PFSK-1 (cell line): Measurements from ENCODE around the gene DCC.

ENCODE experiments used
- FOXP2 ChIP-seq: optimal IDR thresholded peaks from 2 replicates; pipeline ENCODE3; 2011; ENCODE audit warnings: borderline replicate concordance, control low read depth, inconsistent platforms; ENCODE audit not compliant: insufficient read depth; ENCODE audit errors: extremely low read length, extremely low read depth
- POLR2AphosphoS5 ChIP-seq: IDR thresholded peaks from 2 replicates; pipeline ENCODE4 v1.6.1; 2012; ENCODE audit warnings: low read depth, mild to moderate bottlenecking, control low read depth, low read length, moderate library complexity
- SIN3A ChIP-seq: IDR thresholded peaks from 2 replicates; pipeline ENCODE4 v1.6.1; 2012; ENCODE audit warnings: mild to moderate bottlenecking, low read length, moderate library complexity, borderline replicate concordance; ENCODE audit not compliant: insufficient read depth
- TAF1 ChIP-seq: IDR thresholded peaks from 2 replicates; pipeline ENCODE4 v1.6.1; 2012; ENCODE audit warnings: low read length, control low read depth, borderline replicate concordance; ENCODE audit not compliant: insufficient read depth
- TF ChIP-seq, protein P1 (sequence below), 2 experiments: IDR thresholded peaks; 2 replicates each; pipeline versions ENCODE4 v1.6.1 to v1.8.0; 2011 to 2012; ENCODE audit warnings: low read depth in 2 of 2, low read length in 2 of 2, control low read depth in 1 of 2, inconsistent platforms in 1 of 2, mild to moderate bottlenecking in 1 of 2, moderate library complexity in 1 of 2; ENCODE audit not compliant: insufficient read depth in 1 of 2

DCC gene

DNA sequence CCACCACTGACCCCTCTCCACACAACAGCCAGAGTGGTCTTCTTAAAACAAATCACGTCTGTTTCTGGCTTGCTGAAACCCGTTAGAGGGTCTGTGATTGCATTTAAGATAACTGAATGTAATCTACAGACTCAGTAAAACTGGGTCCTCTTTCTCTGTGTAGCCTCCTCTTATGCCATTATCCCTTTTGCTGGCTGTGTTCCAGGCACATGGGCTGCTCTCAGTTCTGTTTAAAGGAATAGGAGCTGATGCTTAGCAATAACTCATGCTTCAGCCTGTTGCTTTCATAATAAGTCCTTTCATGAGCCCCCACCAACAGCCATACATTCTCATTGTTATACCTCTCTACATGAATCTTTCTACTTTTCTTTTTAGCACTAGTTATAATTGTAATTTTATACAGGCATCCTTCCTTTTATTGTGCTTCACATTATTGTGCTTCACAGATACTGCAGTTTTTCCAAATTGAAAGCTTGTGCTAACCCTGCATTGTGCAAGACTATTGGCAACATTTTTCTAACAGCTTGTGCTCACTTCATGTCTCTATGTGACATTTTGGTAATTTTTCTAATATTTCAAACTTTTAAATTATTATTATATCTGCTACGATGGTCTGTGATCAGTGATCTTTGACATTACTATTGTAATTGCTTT, 1101.9 kb downstream of the DCC start:
- no peak for TF ChIP-seq SIN3A
- TF ChIP-seq TAF1, result no peak
- no peak for TF ChIP-seq FOXP2
- TF ChIP-seq POLR2AphosphoS5, result no peak
- TF ChIP-seq, protein P1, sequence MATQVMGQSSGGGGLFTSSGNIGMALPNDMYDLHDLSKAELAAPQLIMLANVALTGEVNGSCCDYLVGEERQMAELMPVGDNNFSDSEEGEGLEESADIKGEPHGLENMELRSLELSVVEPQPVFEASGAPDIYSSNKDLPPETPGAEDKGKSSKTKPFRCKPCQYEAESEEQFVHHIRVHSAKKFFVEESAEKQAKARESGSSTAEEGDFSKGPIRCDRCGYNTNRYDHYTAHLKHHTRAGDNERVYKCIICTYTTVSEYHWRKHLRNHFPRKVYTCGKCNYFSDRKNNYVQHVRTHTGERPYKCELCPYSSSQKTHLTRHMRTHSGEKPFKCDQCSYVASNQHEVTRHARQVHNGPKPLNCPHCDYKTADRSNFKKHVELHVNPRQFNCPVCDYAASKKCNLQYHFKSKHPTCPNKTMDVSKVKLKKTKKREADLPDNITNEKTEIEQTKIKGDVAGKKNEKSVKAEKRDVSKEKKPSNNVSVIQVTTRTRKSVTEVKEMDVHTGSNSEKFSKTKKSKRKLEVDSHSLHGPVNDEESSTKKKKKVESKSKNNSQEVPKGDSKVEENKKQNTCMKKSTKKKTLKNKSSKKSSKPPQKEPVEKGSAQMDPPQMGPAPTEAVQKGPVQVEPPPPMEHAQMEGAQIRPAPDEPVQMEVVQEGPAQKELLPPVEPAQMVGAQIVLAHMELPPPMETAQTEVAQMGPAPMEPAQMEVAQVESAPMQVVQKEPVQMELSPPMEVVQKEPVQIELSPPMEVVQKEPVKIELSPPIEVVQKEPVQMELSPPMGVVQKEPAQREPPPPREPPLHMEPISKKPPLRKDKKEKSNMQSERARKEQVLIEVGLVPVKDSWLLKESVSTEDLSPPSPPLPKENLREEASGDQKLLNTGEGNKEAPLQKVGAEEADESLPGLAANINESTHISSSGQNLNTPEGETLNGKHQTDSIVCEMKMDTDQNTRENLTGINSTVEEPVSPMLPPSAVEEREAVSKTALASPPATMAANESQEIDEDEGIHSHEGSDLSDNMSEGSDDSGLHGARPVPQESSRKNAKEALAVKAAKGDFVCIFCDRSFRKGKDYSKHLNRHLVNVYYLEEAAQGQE (IDR thresholded peaks at IDR 0.05; ENCODE audit: insufficient read depth in 1 of 2, low read depth in 2 of 2, low read length in 2 of 2), result no peak

DNA sequence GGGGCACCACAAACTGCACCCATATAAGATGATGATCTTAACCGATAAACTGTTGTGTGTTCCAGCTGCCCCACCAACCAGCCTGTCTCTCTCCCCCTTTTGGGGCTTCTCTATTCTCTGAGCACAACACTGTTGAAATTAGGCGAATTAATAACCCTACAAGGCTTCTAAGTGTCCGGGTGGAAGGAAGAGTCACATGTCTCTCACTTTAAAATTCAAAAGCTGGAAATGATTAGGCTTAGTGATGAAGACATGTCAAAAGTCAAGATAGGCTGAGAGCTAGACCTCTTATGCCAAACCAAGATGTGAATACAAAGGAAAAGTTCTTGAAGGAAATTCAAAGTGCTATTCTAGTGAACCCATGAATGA, 1102.4 kb downstream of the DCC start:
- TF ChIP-seq SIN3A (no peak), FOXP2 (no peak), POLR2AphosphoS5 (no peak), TAF1 (no peak)
- TF ChIP-seq, protein P1 (IDR thresholded peaks at IDR 0.05; ENCODE audit: insufficient read depth in 1 of 2, low read depth in 2 of 2, low read length in 2 of 2), result no peak

DNA sequence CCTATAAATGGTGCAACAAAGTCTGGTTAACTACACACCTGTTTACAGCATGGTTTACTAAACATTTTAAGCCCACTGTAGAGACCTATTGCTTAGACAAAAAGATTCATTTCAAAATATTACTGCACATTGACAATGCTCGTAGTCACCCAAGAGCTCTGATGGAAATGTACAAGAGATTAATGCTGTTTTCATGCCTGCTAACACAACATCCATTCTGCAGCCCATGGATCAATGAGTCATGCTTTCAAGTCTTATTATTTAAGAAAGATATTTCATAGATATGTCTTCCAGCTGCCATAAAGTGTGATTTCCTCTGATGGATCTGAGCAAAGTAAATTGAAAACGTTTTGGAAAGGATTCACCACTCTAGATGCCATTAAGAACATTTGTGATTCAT, 1103.3 kb downstream of the DCC start:
- no peak for TF ChIP-seq TAF1
- no peak for TF ChIP-seq POLR2AphosphoS5
- no peak for TF ChIP-seq FOXP2

DNA sequence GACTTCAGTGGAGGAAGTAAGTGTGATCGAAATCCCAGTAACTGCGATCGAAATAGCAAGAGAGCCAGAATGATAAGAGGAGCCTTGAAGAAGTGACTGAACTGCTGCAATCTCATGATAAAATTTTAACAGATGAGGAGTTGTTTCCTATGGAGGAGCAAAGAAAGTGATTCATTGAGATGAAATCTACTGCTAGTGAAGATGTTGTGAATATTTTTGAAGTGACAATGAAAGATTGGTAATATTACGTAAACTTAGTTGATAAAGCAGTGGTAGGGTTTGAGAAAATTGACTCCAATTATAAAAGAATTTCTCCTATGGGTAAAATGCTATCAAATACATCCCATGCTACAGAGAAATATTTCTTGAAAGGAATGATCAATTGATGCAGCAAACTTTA, 1103.8 kb downstream of the DCC start:
- TF ChIP-seq POLR2AphosphoS5 (no peak), TAF1 (no peak), SIN3A (no peak), FOXP2 (no peak)
- TF ChIP-seq, protein P1 (IDR thresholded peaks at IDR 0.05; ENCODE audit: insufficient read depth in 1 of 2, low read depth in 2 of 2, low read length in 2 of 2), result no peak

DNA sequence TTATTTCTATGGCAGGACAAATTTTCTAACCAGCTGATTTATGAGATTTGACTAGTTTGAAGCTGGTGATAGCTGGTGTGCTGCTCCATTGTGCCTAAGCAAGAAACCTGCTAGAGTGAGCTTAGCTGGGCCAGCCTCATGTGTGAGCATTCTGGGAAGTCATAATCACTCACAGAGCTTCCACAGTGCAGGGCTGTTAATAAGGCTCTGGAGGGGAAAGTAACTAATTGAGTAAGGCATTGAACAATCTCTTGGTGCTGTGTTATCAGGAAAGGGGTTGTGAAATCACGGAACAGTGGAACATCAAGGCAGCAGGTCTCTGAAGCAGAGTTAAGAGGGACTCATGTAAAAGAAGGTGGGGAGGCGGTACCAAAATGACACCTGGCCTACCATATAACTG, 1111.9 kb downstream of the DCC start:
- no peak for TF ChIP-seq FOXP2
- TF ChIP-seq, protein P1 (IDR thresholded peaks at IDR 0.05; ENCODE audit: insufficient read depth in 1 of 2, low read depth in 2 of 2, low read length in 2 of 2), result no peak
- TF ChIP-seq TAF1, result no peak
- no peak for TF ChIP-seq SIN3A
- TF ChIP-seq POLR2AphosphoS5, result no peak
